D341Med (cell line): ENCODE results near the gene RHBG.
A peak's percentile ranks its signal among the peaks of the same experiment; 100 is the strongest.
"Not testable (repeated sequence)": the region's sequence is repeated elsewhere in the genome, so short reads cannot be mapped to it uniquely, and the experiment has no call there.

Source experiments
- DNase-seq: peaks from one replicate; pipeline ENCODE4 v3.0.0; 2012; ENCODE audit warnings: low spot score

The RHBG gene

GRCh38 chr1:156368889-156369684 is at the start of gene RHBG:
Gene RHBG, plus strand, starts transcription at chr1:156369211. Its CDS starts 39 bp downstream, at chr1:156369250.
- peak; percentile 46 for DNase-seq

- DNase-seq: no peak
Measured at GRCh38 chr1:156319664-156320063, 49.3 kb upstream of the RHBG start.

GRCh38 chr1:156320560-156320959 is 48.5 kb upstream of the RHBG start:
- DNase-seq: no peak

- not testable (repeated sequence) for DNase-seq
Measured at GRCh38 chr1:156323179-156323578, 45.8 kb upstream of the RHBG start.

GRCh38 chr1:156336242-156336641 is 32.8 kb upstream of the RHBG start:
- no peak for DNase-seq

DNA sequence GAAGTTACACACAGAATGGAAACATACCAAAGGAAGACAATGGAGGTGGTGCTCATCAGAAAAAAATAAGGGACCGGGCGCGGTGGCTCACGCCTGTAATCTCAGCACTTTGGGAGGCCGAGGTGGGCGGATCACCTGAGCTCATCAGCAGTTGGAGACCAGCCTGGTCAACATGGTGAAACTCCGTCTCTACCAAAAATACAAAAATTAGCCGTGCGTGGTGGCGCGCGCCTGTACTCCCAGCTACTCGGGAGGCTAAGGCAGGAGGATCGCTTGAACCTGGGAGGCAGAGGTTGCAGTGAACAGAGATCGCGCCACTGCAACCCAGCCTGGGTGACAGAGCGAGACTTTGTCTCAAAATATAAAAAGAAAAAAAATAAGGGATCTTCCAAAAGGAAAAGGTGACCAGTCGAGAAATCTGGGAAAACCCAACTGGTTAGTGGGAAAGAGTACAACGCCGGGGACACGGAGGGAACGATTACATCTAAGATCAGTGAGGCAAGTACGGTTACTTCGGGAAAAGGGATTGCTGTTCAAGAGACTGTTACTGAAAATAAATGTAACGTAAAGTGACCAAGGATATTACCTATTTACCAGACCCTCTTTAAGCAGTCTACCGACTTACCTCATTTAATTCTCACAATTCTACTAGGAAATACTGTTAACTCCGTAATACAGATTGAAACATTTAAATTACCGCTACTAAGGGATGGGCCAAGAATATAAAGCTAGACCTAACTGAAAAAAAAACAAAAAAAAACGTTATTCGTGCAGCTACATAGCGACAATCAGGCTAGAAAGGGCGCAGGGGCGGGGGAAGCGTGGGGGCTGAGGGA is 31.7 kb upstream of the RHBG start:
- DNase-seq: no peak

DNA sequence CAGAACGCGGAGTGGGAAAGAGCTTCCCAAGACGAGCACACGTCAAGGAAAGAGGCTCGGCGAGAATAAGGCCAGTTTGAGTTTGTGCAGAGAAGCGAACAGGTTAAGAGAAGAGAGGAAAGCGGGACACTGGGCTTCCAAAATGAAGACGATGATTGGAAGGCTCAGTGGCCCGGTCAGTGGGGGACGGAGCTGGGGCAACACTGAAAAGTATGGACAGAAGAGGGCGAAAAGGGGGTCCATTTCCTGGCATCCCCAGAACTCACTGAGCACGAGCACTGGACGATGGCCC is 31.2 kb upstream of the RHBG start:
- DNase-seq: no peak

DNA sequence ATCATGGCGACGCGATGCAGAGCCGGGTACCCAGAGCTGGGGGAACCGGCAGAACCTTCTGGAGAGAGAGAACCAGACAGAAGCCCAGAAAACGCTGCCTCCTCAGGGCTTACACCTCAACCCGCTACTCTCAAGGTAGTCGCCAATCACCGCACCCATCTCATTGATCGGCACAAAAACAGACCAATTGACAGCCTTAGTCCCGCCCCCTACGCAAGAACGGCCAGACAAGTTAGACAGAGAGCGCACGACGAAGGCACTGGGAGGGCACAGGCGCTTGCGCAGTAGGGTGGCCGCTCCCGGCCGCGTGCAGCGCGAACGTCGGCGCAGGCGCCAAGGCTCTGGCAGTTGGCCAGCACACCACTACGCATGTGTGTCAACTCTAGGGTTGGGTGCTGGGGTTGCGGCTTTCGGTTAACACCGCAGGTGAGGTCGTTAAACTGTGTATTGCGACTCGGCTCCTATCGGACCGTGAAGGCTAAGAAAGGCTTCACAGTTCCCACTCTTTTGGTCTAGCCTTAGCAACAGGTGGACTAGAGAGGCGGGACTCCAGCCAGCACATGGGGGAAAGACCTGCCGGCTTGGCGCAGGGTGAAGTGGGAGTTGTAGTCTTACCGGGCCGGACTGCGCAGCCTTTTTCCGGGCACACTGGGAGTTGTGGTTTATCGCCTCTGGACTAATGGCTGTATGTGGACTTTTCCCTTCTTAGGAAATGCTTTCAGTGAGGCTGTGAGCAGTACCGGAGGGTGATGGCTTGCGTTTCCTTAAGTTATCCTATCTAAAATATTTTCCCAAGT is 30.6 kb upstream of the RHBG start, which contains the start of the genes CCT3 and TSACC:
TSS of gene CCT3 (minus strand) at position 113 of the 797 bp plus-strand sequence. CDS start at position 5, 108 bp downstream.
TSS of gene TSACC (plus strand) at position 347 of the 797 bp plus-strand sequence. CDS start 1,232 bp downstream, outside the sequence.
- DNase-seq: peak; percentile 99

GRCh38 chr1:156342166-156342955 is 26.6 kb upstream of the RHBG start:
- no peak for DNase-seq

GRCh38 chr1:156344409-156344808 is 24.6 kb upstream of the RHBG start:
- no peak for DNase-seq

DNA sequence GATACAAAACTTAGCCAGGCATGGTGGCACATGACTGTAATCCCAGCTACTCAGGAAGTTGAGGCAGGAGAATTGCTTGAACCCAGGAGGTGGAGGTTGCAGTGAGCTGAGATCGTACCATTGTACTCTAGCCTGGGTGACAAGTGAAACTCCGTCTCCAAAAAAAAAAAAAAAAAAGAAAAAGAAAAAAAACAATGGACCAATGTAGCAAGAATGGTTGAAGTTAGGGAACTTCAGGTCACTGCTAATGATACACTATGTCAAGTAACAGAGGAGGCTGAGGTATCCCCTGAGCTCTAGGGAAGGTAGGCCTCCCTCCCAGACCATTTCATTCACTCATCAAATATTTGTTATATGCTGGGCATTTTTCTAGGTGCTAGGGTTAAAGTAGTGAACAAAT is 23.0 kb upstream of the RHBG start:
- DNase-seq: not testable (repeated sequence)

- DNase-seq: no peak
Measured at GRCh38 chr1:156346636-156347035, 22.4 kb upstream of the RHBG start.

GRCh38 chr1:156347331-156347730 is 21.7 kb upstream of the RHBG start:
- DNase-seq: no peak

- not testable (repeated sequence) for DNase-seq
Measured at GRCh38 chr1:156352481-156352880, 16.5 kb upstream of the RHBG start.

DNA sequence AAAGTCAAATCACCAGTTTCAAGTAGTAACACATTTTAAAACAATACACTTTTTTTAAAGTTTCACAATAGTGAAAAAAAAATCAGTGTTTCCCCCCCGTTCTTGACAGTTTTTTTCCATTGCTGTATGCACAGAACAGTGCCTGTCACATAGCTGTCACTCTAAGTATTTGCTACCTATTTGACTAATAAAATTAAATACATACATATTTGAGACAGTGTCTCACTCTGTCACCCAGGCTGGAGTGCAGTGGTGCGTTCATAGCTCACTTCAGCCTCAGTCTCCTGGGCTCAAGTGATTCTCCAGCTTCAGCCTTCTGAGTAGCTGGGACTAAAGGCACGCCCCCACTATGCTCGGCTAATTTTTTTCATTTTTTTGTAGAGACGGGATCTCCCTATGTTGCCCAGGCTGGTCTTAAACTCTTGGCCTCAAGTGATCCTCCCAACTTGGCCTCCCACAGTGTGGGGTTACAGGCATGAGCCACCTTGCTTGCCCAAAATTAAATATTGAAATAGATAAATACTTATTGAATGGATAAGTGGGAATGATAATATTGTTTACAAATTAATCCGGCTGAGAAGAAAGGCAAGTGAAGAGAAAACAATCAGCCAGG is 12.6 kb upstream of the RHBG start:
- DNase-seq: no peak

DNA sequence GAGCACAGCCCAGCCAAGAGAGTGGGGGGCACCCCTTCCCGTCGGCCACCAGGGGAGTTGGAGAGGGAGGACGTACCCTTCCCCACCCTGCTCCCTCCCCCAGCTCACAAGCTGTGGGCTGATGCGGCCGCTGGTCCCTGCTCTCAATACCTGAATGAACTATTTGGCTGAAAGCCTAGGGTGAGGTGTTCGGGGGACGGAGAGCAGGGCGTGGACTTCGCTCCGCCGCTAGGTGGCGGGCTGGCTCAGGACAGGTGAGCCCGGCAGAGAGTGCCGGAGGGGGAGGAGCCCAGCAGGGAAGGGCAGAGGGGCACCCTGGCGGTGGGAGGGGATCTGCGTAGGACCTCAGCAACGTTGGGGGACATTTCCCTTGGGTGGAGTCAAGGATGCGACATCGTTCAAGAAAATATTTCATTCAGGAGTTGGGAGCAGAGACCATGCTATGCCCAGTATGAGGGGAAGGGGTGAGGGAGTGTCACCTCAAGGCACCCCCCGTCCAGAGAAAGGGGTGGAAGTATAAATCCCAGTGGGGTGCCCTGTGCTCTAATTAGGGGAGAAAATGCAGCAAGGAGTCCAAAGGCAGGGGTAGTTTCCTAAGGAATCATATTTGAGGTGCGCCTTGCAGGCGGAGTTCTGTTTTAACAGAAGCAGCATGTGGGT is 12.0 kb upstream of the RHBG start:
- DNase-seq: peak; percentile 93

- no peak for DNase-seq
Measured at GRCh38 chr1:156357977-156358376, 11.0 kb upstream of the RHBG start.

- no peak for DNase-seq
Measured at GRCh38 chr1:156358641-156359040, 10.4 kb upstream of the RHBG start.

DNA sequence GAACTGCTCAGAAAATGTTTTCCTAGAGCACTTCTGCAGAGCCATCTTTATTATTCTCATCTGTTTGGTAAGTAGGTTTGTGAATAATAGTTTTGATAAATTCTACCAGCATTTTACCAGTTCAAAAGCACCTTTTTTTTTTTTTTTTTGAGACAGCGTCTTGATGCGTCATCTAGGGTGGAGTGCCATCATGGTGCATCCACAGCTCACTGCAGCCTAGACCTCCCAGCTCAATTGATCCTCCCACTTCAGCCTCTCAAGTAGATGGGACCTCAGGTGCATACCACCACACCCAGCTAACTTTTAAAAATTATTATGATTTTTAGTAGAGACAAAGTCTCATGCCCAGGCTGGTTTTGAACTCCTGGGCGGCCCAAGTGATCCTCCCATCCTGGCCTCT is 9.8 kb upstream of the RHBG start:
- no peak for DNase-seq

DNA sequence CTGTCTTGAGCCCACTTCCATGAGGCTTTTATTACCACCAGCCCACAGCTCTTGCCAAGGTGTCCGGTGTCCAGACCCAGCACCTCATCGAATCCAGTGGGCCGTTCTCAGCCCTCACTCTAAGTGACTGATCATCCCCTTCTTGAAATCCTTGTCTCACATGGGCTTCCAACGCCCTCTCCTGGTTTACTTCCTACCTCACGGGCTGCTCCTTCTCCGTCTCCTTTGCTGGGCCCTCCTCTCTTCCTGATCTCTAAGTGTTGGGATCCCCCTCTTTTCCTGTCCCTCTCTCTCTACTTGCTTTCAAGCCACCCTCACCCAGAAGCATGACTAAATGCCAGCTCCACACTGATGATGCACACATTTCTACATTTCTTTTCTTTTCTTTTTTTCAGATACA is 9.0 kb upstream of the RHBG start:
- peak; percentile 83 for DNase-seq

- no peak for DNase-seq
Measured at GRCh38 chr1:156360534-156360933, 8.5 kb upstream of the RHBG start.
